GM19328 (cell line): ENCODE measurements around the gene DNAI7.

ENCODE experiments used
- ATAC-seq: cut with Tn5 transposase; IDR thresholded peaks from one replicate; pipeline ENCODE4 v1.9.1; 2021; ENCODE audit warnings: mild to moderate bottlenecking, moderate library complexity; ENCODE audit not compliant: unreplicated experiment

The DNAI7 gene

GRCh38 chr12:25102402-25102801, 92.6 kb downstream of the DNAI7 start:
- no peak for ATAC-seq

DNA sequence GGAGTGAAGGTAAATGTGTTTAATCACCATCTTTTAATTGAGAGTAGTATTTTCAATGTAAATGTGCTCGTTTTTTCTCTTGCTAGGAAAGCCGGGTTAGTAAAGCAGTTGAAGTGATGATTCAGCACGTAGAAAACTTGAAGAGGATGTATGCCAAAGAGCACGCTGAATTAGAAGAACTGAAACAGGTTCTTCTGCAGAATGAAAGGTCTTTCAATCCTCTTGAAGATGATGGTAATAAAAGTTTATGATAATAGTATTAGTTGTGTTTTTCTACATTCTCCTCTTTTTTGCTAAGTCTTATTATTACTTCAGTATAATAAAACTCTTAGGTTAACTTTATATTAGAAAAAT, 93.9 kb downstream of the DNAI7 start:
- no peak for ATAC-seq

- no peak for ATAC-seq
Measured at GRCh38 chr12:25100194-25101091, 94.5 kb downstream of the DNAI7 start.

- ATAC-seq: no peak
Measured at GRCh38 chr12:25099010-25099409, 96.0 kb downstream of the DNAI7 start.

GRCh38 chr12:25089738-25090137, 105.2 kb downstream of the DNAI7 start:
- ATAC-seq: no peak

DNA sequence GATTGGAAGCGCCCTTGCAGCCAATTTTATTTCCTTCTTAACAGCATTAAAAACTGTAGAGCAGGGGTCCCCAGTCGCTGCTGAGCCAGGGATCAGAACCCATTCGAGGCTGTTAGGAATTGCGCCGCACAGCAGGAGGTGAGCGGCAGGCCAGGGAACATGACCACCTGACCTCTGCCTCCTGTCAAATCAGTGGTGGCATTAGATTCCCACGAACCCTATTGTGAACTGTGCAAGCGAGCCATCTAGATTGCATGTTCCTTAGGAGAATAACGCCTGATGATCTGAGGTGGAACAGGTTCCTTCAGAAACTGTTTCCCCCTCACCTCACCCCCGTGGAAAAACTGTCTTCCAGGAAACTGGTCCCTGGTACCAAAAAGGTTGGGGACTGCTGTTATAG, 107.4 kb downstream of the DNAI7 start:
- ATAC-seq: no peak

GRCh38 chr12:25084816-25085215, 110.1 kb downstream of the DNAI7 start:
- ATAC-seq: no peak

- ATAC-seq: no peak
Measured at GRCh38 chr12:25083211-25083610, 111.7 kb downstream of the DNAI7 start.

DNA sequence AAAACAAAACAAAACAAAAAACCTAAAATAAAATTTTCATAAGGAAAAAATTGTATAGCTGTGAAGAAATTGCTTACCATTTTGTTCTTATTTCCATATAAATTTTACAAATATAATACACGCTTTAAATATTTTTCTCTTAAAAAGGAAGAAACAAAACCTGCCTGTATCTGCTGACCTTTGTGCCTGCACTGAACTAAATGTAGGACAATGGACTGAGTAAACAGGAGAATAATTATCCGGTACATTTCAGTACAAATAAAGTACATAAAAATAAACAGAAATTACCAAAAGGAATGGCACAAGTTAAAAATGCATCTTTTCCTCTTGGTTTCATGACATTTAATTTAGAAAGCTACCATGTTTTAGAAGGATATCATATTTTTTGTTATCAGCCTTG, 112.3 kb downstream of the DNAI7 start:
- no peak for ATAC-seq

DNA sequence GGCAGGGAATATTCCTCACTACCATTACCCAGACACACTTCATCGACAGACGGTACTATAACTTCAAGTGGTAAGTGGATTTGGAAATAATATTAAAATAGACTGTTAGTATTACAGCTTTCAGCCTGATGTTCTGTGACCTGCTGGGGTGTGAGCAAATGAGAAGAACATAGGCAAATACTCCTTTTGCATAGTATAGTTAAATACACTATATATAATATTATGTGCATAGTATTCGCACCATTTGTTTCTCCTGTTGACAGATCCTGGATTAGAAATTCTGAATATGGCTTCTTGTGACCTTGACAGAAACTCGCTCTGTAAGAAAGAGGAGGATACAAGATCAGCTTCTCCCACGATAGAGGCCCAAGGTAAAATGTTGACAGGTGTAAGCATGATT, 115.6 kb downstream of the DNAI7 start:
- no peak for ATAC-seq

- no peak for ATAC-seq
Measured at GRCh38 chr12:25074954-25075353, 120.0 kb downstream of the DNAI7 start.

GRCh38 chr12:25074113-25074512, 120.8 kb downstream of the DNAI7 start:
- ATAC-seq: no peak

GRCh38 chr12:25072906-25073650, 121.9 kb downstream of the DNAI7 start:
- ATAC-seq: no peak

- ATAC-seq: no peak
Measured at GRCh38 chr12:25071366-25071765, 123.6 kb downstream of the DNAI7 start.

GRCh38 chr12:25069224-25069623, 125.7 kb downstream of the DNAI7 start:
- no peak for ATAC-seq

- no peak for ATAC-seq
Measured at GRCh38 chr12:25065035-25065434, 129.9 kb downstream of the DNAI7 start.

GRCh38 chr12:25063873-25064628, 130.9 kb downstream of the DNAI7 start:
- ATAC-seq: no peak

GRCh38 chr12:25058658-25059058, 136.3 kb downstream of the DNAI7 start:
- ATAC-seq: peak; percentile 45
